ENCODE measurements around the gene KLHL13. TPM values are rescaled to one million over a fixed set of nuclear protein-coding genes. Genes with fewer than 3 reads are reported as not detected.
"Not testable (repeated sequence)": the region's sequence is repeated elsewhere in the genome, so short reads cannot be mapped to it uniquely, and the experiment has no call there.

The KLHL13 gene
- total and polyA plus RNA-seq, 2 of the 8 experiments (the other 6 are each of a cell fraction or from before 2014, with no cell fraction given): 6.4 to 12.8 TPM

- H2BK15ac ChIP-seq (ENCODE audit: low read length); H4K5ac ChIP-seq (ENCODE audit: insufficient read length, low read depth, low read length); H3K79me2 ChIP-seq (ENCODE audit: control insufficient read depth in 1 of 2, insufficient read depth in 2 of 2, low read length in 2 of 2); POLR2A ChIA-PET (ENCODE audit: partially characterized antibody); H3K18ac ChIP-seq (ENCODE audit: extremely low read depth, low read length); H2BK120ac ChIP-seq (replicated peaks; ENCODE audit: low read depth, low read length); H4K8ac ChIP-seq (ENCODE audit: extremely low read depth, insufficient read depth, low read length); H4K20me1 ChIP-seq (replicated peaks in 1 of 2; ENCODE audit: control insufficient read depth in 1 of 2, insufficient read depth in 2 of 2, low read length in 2 of 2); H2BK5ac ChIP-seq (ENCODE audit: low read depth, low read length); H2BK20ac ChIP-seq (ENCODE audit: low read length); H3K4me2 ChIP-seq (ENCODE audit: insufficient read depth in 1 of 2, low read depth in 2 of 2, low read length in 2 of 2); H3K4ac ChIP-seq (replicated peaks; ENCODE audit: insufficient read length, low read depth, low read length); DNase-seq (ENCODE audit: low read depth in 1 of 2, low spot score in 2 of 2); H3K36me3 ChIP-seq (ENCODE audit: control insufficient read depth in 2 of 4, insufficient read depth in 4 of 4, low read length in 3 of 4); H2AK5ac ChIP-seq (ENCODE audit: low read depth, low read length); H3K27ac ChIP-seq (ENCODE audit: low read depth, low read length); H3K4me3 ChIP-seq (ENCODE audit: extremely low read depth in 1 of 4, insufficient read depth in 2 of 4, low read depth in 3 of 4, low read length in 4 of 4); H3K4me1 ChIP-seq (replicated peaks in 1 of 4; ENCODE audit: control insufficient read depth in 3 of 4, insufficient read depth in 4 of 4, low read length in 3 of 4); H4K91ac ChIP-seq (replicated peaks; ENCODE audit: insufficient read length, low read length); H3K79me1 ChIP-seq (ENCODE audit: low read depth, low read length); CTCF ChIA-PET (ENCODE audit: partially characterized antibody); H2AFZ ChIP-seq (ENCODE audit: low read length); H3K9ac ChIP-seq (replicated peaks in 1 of 4; ENCODE audit: extremely low read depth in 1 of 4, low read depth in 3 of 4, low read length in 3 of 4); H3K9me3 ChIP-seq (ENCODE audit: insufficient read depth in 2 of 2, low read depth in 1 of 2, low read length in 1 of 2); H3K27me3 ChIP-seq (replicated peaks in 1 of 4; ENCODE audit: control insufficient read depth in 3 of 4, extremely low read depth in 1 of 4, insufficient read depth in 3 of 4, low read length in 3 of 4); FAIRE-seq; H3K56ac ChIP-seq (replicated peaks; ENCODE audit: insufficient read length, low read depth, low read length); H3K23ac ChIP-seq (ENCODE audit: insufficient read length); H3K14ac ChIP-seq (ENCODE audit: insufficient read length); H2BK12ac ChIP-seq (ENCODE audit: low read depth, low read length); H3K23me2 ChIP-seq (ENCODE audit: low read depth, low read length): not testable (repeated sequence)
- WGBS, 2 experiments (ENCODE audit: extremely low coverage in 1 of 2, insufficient coverage in 1 of 2, insufficient read length in 1 of 2, insufficient replicate concordance in 2 of 2, low coverage in 1 of 2, low lambda C conversion rate in 2 of 2, missing lambda C conversion rate in 1 of 2): 100% methylated on average over 1 of the region's 1 CpG; no CpG with 5 or more reads in 1 of the 2 experiments
Measured at GRCh38 chrX:117939296-117939695, 177.3 kb downstream of the KLHL13 start.

Measured in H1 (cell line).